H4 (cell line): ENCODE measurements around the gene L3MBTL4. TPM values are rescaled to one million over a fixed set of nuclear protein-coding genes. Genes with fewer than 3 reads are reported as not detected.

Experiments
- DNase-seq: peaks from one replicate; pipeline ENCODE4 v3.0.0-alpha.2; 2015; ENCODE audit warnings: low spot score
- total RNA-seq: library from RNA; depleted of rRNA; stranded (reverse); fragments of >200 nt; shearing (Covaris generic); gene quantifications from 2 replicates; pipeline ENCODE4 v1.2.3, GENCODE V29; 2014

L3MBTL4 gene
- total RNA-seq, 1 experiment from 2014 or later, result 2.4 TPM

- no peak for DNase-seq
Observed at GRCh38 chr18:6366776-6367175, 47.9 kb downstream of the L3MBTL4 start.

DNA sequence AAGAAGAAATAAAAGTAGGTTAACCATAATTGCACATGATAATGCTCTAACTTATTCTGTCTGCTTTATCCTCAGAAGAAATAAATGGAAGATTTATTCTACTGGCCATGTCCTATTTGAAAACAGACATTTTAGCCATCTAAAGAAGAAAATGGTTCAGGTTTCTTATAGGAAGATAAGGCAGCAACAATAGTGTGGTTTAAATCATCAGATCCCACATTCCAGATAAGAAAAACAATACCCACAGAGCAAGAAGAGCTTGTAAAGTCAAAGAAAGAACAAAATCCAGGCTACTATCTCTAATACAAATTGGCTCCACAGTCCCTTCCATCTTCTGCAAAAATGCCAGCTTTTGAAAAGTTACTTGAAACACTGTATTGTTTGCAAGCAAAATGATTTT, 49.3 kb downstream of the L3MBTL4 start:
- no peak for DNase-seq

GRCh38 chr18:6363216-6363615, 51.5 kb downstream of the L3MBTL4 start:
- no peak for DNase-seq

- no peak for DNase-seq
Observed at GRCh38 chr18:6362559-6363129, 52.1 kb downstream of the L3MBTL4 start.

DNA sequence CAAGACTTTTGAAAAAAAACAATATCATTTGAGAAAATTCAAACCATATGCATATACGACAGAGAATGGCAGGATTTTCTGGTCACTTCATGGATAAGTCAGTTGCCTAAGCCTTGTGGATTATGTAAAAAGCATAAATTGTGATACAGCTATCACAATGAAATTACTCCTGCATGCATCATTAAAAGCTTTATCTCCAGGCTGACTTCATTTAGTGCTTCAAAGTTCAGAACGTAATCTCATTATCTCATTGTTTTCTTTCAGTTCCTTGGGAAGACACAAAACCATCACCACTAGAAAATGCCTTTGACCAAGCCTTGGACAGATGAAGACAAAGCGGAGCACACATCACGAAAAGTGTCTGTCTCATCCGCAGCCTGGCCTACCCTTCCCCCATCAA, 57.0 kb downstream of the L3MBTL4 start:
- no peak for DNase-seq

DNA sequence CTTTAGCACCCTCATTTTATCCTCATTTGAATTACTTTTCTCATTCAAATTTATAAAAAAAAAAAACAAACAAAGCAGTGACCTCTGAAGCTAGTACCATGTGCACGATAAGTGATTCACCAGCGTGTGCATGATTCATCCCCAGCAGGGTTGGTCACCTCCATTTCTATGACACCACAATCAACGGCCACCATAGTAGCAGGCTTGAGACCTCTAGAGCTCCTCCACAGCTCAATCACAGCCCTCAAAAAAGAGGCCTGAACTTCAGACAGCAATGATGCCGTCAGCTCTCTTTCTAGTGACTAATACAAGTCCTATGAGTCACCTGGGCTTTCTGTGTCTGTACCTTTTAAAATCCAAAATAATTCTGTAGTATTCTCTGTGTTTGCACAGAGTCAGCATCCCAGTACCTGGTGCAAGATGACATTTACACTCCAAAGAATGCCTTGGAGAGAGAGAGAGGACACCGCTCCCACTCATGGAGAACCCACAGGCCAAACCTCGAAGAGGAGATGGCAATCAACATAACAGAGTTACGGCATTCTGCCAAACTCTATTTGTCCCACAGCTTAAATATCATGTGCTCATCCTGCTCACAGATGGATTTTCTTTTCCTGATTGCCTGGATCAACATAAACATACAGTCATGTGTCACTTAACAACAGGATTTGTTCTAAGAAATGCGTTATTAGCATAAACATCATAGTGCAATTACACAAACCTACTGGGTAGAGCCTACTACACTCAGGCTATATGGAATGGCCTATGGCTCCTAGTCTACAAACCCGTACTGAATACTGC, 58.7 kb downstream of the L3MBTL4 start:
- DNase-seq, result peak; percentile 85

DNA sequence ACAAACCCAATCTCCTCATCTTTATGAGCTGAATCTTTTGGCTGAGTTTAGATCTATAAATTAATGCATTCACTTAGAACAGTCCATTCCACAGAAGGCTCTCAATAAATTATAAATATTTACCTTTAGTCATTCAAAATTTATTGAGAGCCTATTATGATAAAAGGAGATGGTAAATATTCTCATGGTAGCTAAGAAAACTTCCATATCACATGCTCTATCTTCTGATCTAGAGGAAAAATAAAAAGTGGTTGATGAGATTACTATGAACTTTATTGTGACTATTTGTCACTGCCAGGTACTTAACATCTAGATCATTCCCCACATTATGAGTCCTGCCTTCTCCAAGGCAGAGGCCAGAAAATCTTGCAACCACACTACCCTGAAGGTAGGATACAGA, 62.4 kb downstream of the L3MBTL4 start:
- no peak for DNase-seq

GRCh38 chr18:6342990-6343389, 71.7 kb downstream of the L3MBTL4 start:
- DNase-seq, result no peak

DNA sequence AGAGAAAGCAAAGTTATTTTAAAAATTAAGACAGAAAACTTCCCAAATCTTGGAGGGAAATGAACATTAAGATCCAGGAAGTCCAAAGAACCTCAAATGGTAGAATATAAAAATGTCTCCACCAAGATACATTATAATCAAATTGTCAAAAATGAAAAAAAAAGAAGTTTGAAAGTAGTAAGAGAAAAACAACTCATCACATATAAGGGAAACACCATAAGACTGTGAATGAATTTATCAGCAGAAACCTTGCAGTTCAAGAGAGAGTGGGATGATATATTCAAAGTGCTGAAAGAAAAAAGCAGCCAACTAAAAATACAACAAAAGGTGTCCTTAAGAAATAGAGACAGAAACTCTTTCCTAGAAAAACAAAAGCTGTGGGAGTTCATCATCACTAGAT, 73.0 kb downstream of the L3MBTL4 start:
- DNase-seq, result no peak

DNA sequence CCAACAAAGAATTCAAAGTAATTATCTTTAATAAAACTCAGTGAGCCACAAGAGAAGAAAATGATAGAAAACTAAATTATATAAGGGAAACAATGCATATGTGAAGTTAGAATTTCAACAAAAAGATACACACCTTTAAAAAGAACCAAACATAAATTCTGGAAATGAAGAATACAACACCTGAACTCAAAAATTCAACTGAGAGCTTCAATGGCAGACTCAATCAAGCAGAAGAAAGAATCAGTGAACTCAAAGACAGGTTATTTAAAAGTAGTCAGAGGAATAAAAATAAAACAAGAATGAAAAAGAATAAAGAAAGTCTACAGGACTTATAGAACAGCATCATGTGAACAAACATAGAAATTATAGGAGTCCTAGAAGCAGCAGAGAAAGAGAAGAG, 73.4 kb downstream of the L3MBTL4 start:
- DNase-seq, result no peak

- no peak for DNase-seq
Observed at GRCh38 chr18:6340121-6340520, 74.6 kb downstream of the L3MBTL4 start.

GRCh38 chr18:6336239-6336638, 78.5 kb downstream of the L3MBTL4 start:
- DNase-seq, result no peak

DNA sequence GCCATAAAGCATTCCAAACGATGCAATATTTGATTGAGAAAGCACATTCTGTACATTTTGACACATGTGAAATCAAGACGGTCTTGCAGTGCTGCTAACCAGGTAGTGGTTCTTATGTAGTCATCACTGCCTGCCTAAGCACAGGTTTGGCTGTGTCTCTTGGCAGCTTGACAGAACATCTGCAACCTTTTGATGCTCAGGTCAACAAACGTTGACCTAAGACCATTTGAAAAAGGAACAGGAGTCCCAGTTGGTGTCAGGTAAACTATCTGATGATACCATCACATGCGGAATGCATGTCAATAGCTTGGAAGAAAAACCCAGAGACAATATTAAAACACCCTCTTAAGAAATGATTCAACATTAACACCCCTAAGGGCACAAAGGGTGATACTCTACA, 80.7 kb downstream of the L3MBTL4 start:
- no peak for DNase-seq

- DNase-seq, result no peak
Observed at GRCh38 chr18:6331872-6332271, 82.8 kb downstream of the L3MBTL4 start.

- no peak for DNase-seq
Observed at GRCh38 chr18:6330786-6331185, 83.9 kb downstream of the L3MBTL4 start.

- DNase-seq, result no peak
Observed at GRCh38 chr18:6328621-6329010, 86.1 kb downstream of the L3MBTL4 start.

GRCh38 chr18:6327895-6328620, 86.7 kb downstream of the L3MBTL4 start:
- DNase-seq, result no peak

DNA sequence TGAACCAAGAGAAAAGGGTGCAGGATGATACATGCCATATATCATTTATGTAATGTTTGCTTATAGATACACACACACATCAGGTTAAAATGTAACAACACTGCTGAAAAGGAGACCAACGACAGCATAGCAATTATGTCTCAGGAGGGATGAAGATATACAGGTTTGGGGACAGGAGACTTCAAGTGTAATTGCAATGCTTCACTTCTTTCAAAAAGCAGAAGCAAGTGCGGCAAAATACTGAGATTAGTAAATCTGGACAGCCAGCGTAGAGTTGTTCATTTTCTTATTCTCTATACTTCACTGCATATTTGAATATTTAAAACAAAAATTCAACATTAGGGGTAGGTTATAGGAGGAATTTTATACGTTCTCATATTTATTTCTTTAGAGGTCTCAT, 87.2 kb downstream of the L3MBTL4 start:
- no peak for DNase-seq

GRCh38 chr18:6326566-6326965, 88.1 kb downstream of the L3MBTL4 start:
- no peak for DNase-seq

GRCh38 chr18:6323319-6323889, 91.3 kb downstream of the L3MBTL4 start:
- no peak for DNase-seq

- no peak for DNase-seq
Observed at GRCh38 chr18:6315517-6316331, 99.0 kb downstream of the L3MBTL4 start.

- DNase-seq, result no peak
Observed at GRCh38 chr18:6313415-6313814, 101.3 kb downstream of the L3MBTL4 start.
